GM12872 (cell line): ENCODE data around the gene ZNF549.

Experiments
- TF ChIP-seq, protein P1 (sequence below): IDR thresholded peaks from 3 replicates; pipeline ENCODE4 v1.5.1; 2011; ENCODE audit warnings: low read depth, mild to moderate bottlenecking, low read length, moderate library complexity; ENCODE audit not compliant: insufficient read depth

The ZNF549 gene

DNA sequence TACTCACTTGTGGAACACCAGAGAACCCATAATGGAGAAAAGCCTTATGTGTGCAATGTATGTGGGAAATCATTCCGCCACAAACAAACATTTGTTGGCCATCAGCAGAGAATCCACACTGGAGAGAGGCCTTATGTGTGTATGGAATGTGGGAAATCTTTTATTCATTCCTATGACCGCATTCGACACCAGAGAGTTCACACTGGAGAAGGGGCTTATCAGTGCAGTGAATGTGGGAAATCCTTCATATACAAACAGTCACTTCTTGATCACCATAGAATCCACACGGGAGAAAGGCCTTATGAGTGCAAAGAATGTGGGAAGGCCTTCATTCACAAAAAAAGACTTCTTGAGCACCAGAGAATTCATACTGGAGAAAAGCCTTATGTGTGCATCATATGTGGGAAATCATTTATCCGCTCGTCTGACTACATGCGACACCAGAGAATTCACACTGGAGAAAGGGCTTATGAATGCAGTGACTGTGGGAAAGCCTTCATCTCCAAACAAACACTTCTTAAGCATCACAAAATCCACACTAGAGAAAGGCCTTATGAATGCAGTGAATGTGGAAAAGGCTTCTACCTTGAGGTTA is 10.9 kb downstream of the ZNF549 start:
- TF ChIP-seq, protein P1, sequence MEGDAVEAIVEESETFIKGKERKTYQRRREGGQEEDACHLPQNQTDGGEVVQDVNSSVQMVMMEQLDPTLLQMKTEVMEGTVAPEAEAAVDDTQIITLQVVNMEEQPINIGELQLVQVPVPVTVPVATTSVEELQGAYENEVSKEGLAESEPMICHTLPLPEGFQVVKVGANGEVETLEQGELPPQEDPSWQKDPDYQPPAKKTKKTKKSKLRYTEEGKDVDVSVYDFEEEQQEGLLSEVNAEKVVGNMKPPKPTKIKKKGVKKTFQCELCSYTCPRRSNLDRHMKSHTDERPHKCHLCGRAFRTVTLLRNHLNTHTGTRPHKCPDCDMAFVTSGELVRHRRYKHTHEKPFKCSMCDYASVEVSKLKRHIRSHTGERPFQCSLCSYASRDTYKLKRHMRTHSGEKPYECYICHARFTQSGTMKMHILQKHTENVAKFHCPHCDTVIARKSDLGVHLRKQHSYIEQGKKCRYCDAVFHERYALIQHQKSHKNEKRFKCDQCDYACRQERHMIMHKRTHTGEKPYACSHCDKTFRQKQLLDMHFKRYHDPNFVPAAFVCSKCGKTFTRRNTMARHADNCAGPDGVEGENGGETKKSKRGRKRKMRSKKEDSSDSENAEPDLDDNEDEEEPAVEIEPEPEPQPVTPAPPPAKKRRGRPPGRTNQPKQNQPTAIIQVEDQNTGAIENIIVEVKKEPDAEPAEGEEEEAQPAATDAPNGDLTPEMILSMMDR, result no peak

GRCh38 chr19:57546513-57546912 is 19.4 kb downstream of the ZNF549 start:
- TF ChIP-seq, protein P1, result no peak

GRCh38 chr19:57552432-57552831 is 25.3 kb downstream of the ZNF549 start:
- TF ChIP-seq, protein P1, result no peak

DNA sequence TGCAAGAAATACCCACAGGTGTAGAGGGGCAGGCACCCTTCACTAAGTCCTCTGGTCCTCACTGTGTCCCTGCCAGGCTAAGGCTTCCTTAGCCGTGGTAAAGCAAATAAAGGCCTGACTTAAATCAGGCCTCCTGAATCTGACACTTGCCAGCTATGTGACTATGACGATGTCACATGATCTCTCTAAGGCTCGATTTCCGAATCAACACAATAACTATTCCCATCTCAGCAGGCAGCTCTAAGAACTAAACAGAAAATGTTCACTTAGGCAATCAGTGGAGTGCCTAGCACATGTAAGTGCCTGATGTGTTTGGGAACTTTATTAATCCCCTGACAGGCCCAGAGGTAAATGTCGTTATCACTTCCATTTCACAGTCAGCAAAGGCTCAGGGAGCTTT is 30.5 kb downstream of the ZNF549 start:
- TF ChIP-seq, protein P1, result no peak

DNA sequence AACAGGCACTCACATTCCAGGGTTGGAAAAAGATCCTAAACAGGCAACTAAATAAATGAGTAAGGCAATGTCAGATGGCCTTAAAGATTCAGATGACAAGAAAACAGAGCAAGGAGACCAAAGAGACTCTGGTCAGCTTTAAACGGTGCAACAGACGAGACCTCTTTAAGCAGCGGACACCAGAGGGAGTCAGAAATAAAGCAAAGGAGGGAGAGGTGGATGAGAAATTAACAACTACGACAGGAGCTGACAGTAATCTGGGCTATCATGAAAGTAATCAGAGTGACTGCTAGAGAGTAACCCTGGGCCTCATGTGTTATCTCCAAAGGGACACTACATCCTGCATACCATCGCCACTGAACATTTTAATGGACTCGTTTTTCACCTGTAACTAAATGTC is 31.4 kb downstream of the ZNF549 start:
- TF ChIP-seq, protein P1, result no peak

- TF ChIP-seq, protein P1, result no peak
Observed at GRCh38 chr19:57559008-57559403, 31.9 kb downstream of the ZNF549 start.

- TF ChIP-seq, protein P1, result no peak
Observed at GRCh38 chr19:57559404-57560025, 32.4 kb downstream of the ZNF549 start, which contains the start of gene ZNF550. Gene ZNF550, minus strand, starts transcription at chr19:57559863. Its CDS starts 181 bp downstream, at chr19:57559682.
